ENCODE data around the gene CCND1. TPM values are rescaled to one million over a fixed set of nuclear protein-coding genes. Genes with fewer than 3 reads are reported as not detected.

The CCND1 gene
- total RNA-seq, 5 donors from 2014 or later (not counting 1 experiment from before 2014, with no cell fraction given): 1.0 to 4.2 (median 2.8) TPM

GRCh38 chr11:69697861-69698260 is 56.9 kb downstream of the CCND1 start:
- CTCF ChIA-PET: no interaction called here
- no peaks in the 10 kb centered on the region for H3K9me3 Mint-ChIP-seq
- no peak for ATAC-seq (replicated peaks in 1 of 4)
- DNase-seq: no peak
- H3K27ac Mint-ChIP-seq: no peak overlapping the region
- no peaks in the 10 kb centered on the region for H3K9me3 ChIP-seq
- peaks cover 45 to 63% of the 10 kb centered on the region in 2 donors for H3K27me3 Mint-ChIP-seq
- no peak overlapping the region for H3K4me3 ChIP-seq (ENCODE audit: control insufficient read depth in 1 of 2, extremely low read depth in 1 of 2, low read length in 1 of 2)
- no peaks in the 10 kb centered on the region for H3K36me3 ChIP-seq (ENCODE audit: control insufficient read depth in 2 of 2, extremely low read depth in 1 of 2, insufficient read depth in 1 of 2, low read length in 1 of 2)
- H3K36me3 Mint-ChIP-seq: no peaks in the 10 kb centered on the region
- H3K27me3 ChIP-seq (replicated peaks in 1 of 2; ENCODE audit: control insufficient read depth in 2 of 2, extremely low read depth in 1 of 2, insufficient read depth in 2 of 2, low read length in 1 of 2): peaks cover 5 to 70% of the 10 kb centered on the region in 2 experiments
- no peak overlapping the region for H3K4me3 Mint-ChIP-seq
- H3K27ac ChIP-seq (ENCODE audit: low read length): no peak overlapping the region
- POLR2A ChIA-PET: no interaction called here
- H3K4me1 ChIP-seq (ENCODE audit: control insufficient read depth in 1 of 2, extremely low read depth in 1 of 2, insufficient read depth in 2 of 2, low read length in 2 of 2): peaks cover 0 to 3% of the 10 kb centered on the region in 2 experiments
- peaks cover 0 to 2% (median 2%) of the 10 kb centered on the region in 3 donors for H3K4me1 Mint-ChIP-seq
- 81% methylated on average over 6 of the region's 10 CpGs for WGBS (ENCODE audit: insufficient coverage)

- Mint-ChIP-seq H3K27me3 (peaks cover 45 to 67% of the 10 kb centered on the region in 2 donors), H3K27ac (no peak overlapping the region), H3K9me3 (no peaks in the 10 kb centered on the region), H3K4me3 (no peak overlapping the region), H3K36me3 (no peaks in the 10 kb centered on the region), H3K4me1 (peaks cover 0 to 5% (median 4%) of the 10 kb centered on the region in 3 donors)
- no peaks in the 10 kb centered on the region for H3K9me3 ChIP-seq
- POLR2A ChIA-PET: no interaction called here
- peaks cover 0 to 7% of the 10 kb centered on the region in 2 experiments for H3K4me1 ChIP-seq (ENCODE audit: control insufficient read depth in 1 of 2, extremely low read depth in 1 of 2, insufficient read depth in 2 of 2, low read length in 2 of 2)
- WGBS (ENCODE audit: insufficient coverage): 100% methylated on average over 1 of the region's 2 CpGs
- peaks cover 7 to 71% of the 10 kb centered on the region in 2 experiments for H3K27me3 ChIP-seq (replicated peaks in 1 of 2; ENCODE audit: control insufficient read depth in 2 of 2, extremely low read depth in 1 of 2, insufficient read depth in 2 of 2, low read length in 1 of 2)
- no peak for DNase-seq
- H3K4me3 ChIP-seq (ENCODE audit: control insufficient read depth in 1 of 2, extremely low read depth in 1 of 2, low read length in 1 of 2): no peak overlapping the region
- H3K36me3 ChIP-seq (ENCODE audit: control insufficient read depth in 2 of 2, extremely low read depth in 1 of 2, insufficient read depth in 1 of 2, low read length in 1 of 2): no peaks in the 10 kb centered on the region
- H3K27ac ChIP-seq (ENCODE audit: low read length): no peak overlapping the region
- CTCF ChIA-PET: no interaction called here
- ATAC-seq (replicated peaks in 1 of 4): no peak
Measured at GRCh38 chr11:69698362-69698761, 57.4 kb downstream of the CCND1 start.

GRCh38 chr11:69699213-69699612 is 58.3 kb downstream of the CCND1 start:
- ChIA-PET CTCF (no interaction called here), POLR2A (no interaction called here)
- Histone ChIP-seq H3K27ac (ENCODE audit: low read length) (no peak overlapping the region), H3K36me3 (ENCODE audit: control insufficient read depth in 2 of 2, extremely low read depth in 1 of 2, insufficient read depth in 1 of 2, low read length in 1 of 2) (no peaks in the 10 kb centered on the region), H3K4me3 (ENCODE audit: control insufficient read depth in 1 of 2, extremely low read depth in 1 of 2, low read length in 1 of 2) (no peak overlapping the region), H3K4me1 (ENCODE audit: control insufficient read depth in 1 of 2, extremely low read depth in 1 of 2, insufficient read depth in 2 of 2, low read length in 2 of 2) (peaks cover 0 to 9% of the 10 kb centered on the region in 2 experiments), H3K9me3 (no peaks in the 10 kb centered on the region), H3K27me3 (replicated peaks in 1 of 2; ENCODE audit: control insufficient read depth in 2 of 2, extremely low read depth in 1 of 2, insufficient read depth in 2 of 2, low read length in 1 of 2) (peaks cover 7 to 76% of the 10 kb centered on the region in 2 experiments)
- H3K27ac Mint-ChIP-seq: no peak overlapping the region
- DNase-seq (no peak), ATAC-seq (replicated peaks in 1 of 4) (no peak)
- H3K4me3 Mint-ChIP-seq: no peak overlapping the region
- peaks cover 0 to 5% (median 4%) of the 10 kb centered on the region in 3 donors for H3K4me1 Mint-ChIP-seq
- 89% methylated on average over 11 of the region's 13 CpGs for WGBS (ENCODE audit: insufficient coverage)
- peaks cover 45 to 64% of the 10 kb centered on the region in 2 donors for H3K27me3 Mint-ChIP-seq
- H3K36me3 Mint-ChIP-seq: no peaks in the 10 kb centered on the region
- H3K9me3 Mint-ChIP-seq: no peaks in the 10 kb centered on the region

GRCh38 chr11:69700278-69701140 is 59.6 kb downstream of the CCND1 start:
- Mint-ChIP-seq H3K27me3 (peaks cover 41 to 69% of the 10 kb centered on the region in 2 donors), H3K4me3 (peak overlapping the region in 1 of 3 donors; percentile 30), H3K36me3 (no peaks in the 10 kb centered on the region), H3K9me3 (no peaks in the 10 kb centered on the region), H3K4me1 (peaks cover 2 to 9% (median 7%) of the 10 kb centered on the region in 3 donors), H3K27ac (no peak overlapping the region)
- peaks cover 11 to 79% of the 10 kb centered on the region in 2 experiments for H3K27me3 ChIP-seq (replicated peaks in 1 of 2; ENCODE audit: control insufficient read depth in 2 of 2, extremely low read depth in 1 of 2, insufficient read depth in 2 of 2, low read length in 1 of 2)
- ChIA-PET POLR2A (no interaction called here), CTCF (no interaction called here)
- H3K4me1 ChIP-seq (ENCODE audit: control insufficient read depth in 1 of 2, extremely low read depth in 1 of 2, insufficient read depth in 2 of 2, low read length in 2 of 2): peaks cover 0 to 15% of the 10 kb centered on the region in 2 experiments
- H3K27ac ChIP-seq (ENCODE audit: low read length): no peak overlapping the region
- H3K9me3 ChIP-seq: no peaks in the 10 kb centered on the region
- DNase-seq (no peak), ATAC-seq (replicated peaks in 1 of 4) (no peak)
- WGBS (ENCODE audit: insufficient coverage): 20% methylated on average over 12 of the region's 20 CpGs
- no peaks in the 10 kb centered on the region for H3K36me3 ChIP-seq (ENCODE audit: control insufficient read depth in 2 of 2, extremely low read depth in 1 of 2, insufficient read depth in 1 of 2, low read length in 1 of 2)
- no peak overlapping the region for H3K4me3 ChIP-seq (ENCODE audit: control insufficient read depth in 1 of 2, extremely low read depth in 1 of 2, low read length in 1 of 2)

GRCh38 chr11:69702239-69702691 is 61.3 kb downstream of the CCND1 start:
- 3% methylated on average over 33 of the region's 35 CpGs for WGBS (ENCODE audit: insufficient coverage)
- Mint-ChIP-seq H3K27me3 (peaks cover 41 to 67% of the 10 kb centered on the region in 2 donors), H3K36me3 (no peaks in the 10 kb centered on the region), H3K27ac (no peak overlapping the region), H3K9me3 (no peaks in the 10 kb centered on the region), H3K4me3 (no peak overlapping the region), H3K4me1 (peaks cover 6 to 15% (median 11%) of the 10 kb centered on the region in 3 donors)
- peaks cover 0 to 15% of the 10 kb centered on the region in 2 experiments for H3K4me1 ChIP-seq (ENCODE audit: control insufficient read depth in 1 of 2, extremely low read depth in 1 of 2, insufficient read depth in 2 of 2, low read length in 2 of 2)
- H3K27ac ChIP-seq (ENCODE audit: low read length): no peak overlapping the region
- H3K27me3 ChIP-seq (replicated peaks in 1 of 2; ENCODE audit: control insufficient read depth in 2 of 2, extremely low read depth in 1 of 2, insufficient read depth in 2 of 2, low read length in 1 of 2): peaks cover 12 to 81% of the 10 kb centered on the region in 2 experiments
- H3K4me3 ChIP-seq (ENCODE audit: control insufficient read depth in 1 of 2, extremely low read depth in 1 of 2, low read length in 1 of 2): no peak overlapping the region
- no peaks in the 10 kb centered on the region for H3K36me3 ChIP-seq (ENCODE audit: control insufficient read depth in 2 of 2, extremely low read depth in 1 of 2, insufficient read depth in 1 of 2, low read length in 1 of 2)
- DNase-seq: no peak
- ATAC-seq (replicated peaks in 1 of 4): no peak
- ChIA-PET POLR2A (no interaction called here), CTCF (no interaction called here)
- H3K9me3 ChIP-seq: no peaks in the 10 kb centered on the region

- H3K9me3 ChIP-seq: no peaks in the 10 kb centered on the region
- DNase-seq: no peak
- H3K4me1 ChIP-seq (ENCODE audit: control insufficient read depth in 1 of 2, extremely low read depth in 1 of 2, insufficient read depth in 2 of 2, low read length in 2 of 2): peaks cover 0 to 15% of the 10 kb centered on the region in 2 experiments
- POLR2A ChIA-PET: no interaction called here
- H3K36me3 ChIP-seq (ENCODE audit: control insufficient read depth in 2 of 2, extremely low read depth in 1 of 2, insufficient read depth in 1 of 2, low read length in 1 of 2): no peaks in the 10 kb centered on the region
- Mint-ChIP-seq H3K9me3 (no peaks in the 10 kb centered on the region), H3K27ac (no peak overlapping the region), H3K4me3 (peak overlapping the region in 1 of 3 donors; percentile 42), H3K4me1 (peaks cover 6 to 16% (median 11%) of the 10 kb centered on the region in 3 donors), H3K27me3 (peaks cover 39 to 67% of the 10 kb centered on the region in 2 donors), H3K36me3 (no peaks in the 10 kb centered on the region)
- peaks cover 13 to 76% of the 10 kb centered on the region in 2 experiments for H3K27me3 ChIP-seq (replicated peaks in 1 of 2; ENCODE audit: control insufficient read depth in 2 of 2, extremely low read depth in 1 of 2, insufficient read depth in 2 of 2, low read length in 1 of 2)
- no peak for ATAC-seq (replicated peaks in 1 of 4)
- H3K27ac ChIP-seq (ENCODE audit: low read length): no peak overlapping the region
- WGBS (ENCODE audit: insufficient coverage): 8% methylated on average over 43 of the region's 45 CpGs
- CTCF ChIA-PET: no interaction called here
- no peak overlapping the region for H3K4me3 ChIP-seq (ENCODE audit: control insufficient read depth in 1 of 2, extremely low read depth in 1 of 2, low read length in 1 of 2)
Measured at GRCh38 chr11:69702769-69703452, 62.0 kb downstream of the CCND1 start.

Data from T-cell (primary cell).